GM21825 (cell line): Measurements from ENCODE around the gene ARMC12.

Experiments
- ATAC-seq: cut with Tn5 transposase; IDR thresholded peaks from one replicate; pipeline ENCODE4 v1.9.1; 2021; ENCODE audit warnings: mild to moderate bottlenecking, moderate library complexity; ENCODE audit not compliant: unreplicated experiment

ARMC12 gene

GRCh38 chr6:35718375-35718736, 18.5 kb upstream of the ARMC12 start:
- ATAC-seq, result no peak

GRCh38 chr6:35718911-35719381, 17.9 kb upstream of the ARMC12 start:
- no peak for ATAC-seq

GRCh38 chr6:35719404-35719829, 17.4 kb upstream of the ARMC12 start:
- ATAC-seq, result peak; percentile 29

GRCh38 chr6:35719830-35720733, 16.8 kb upstream of the ARMC12 start:
- ATAC-seq, result peak; percentile 54

GRCh38 chr6:35722121-35722761, 14.6 kb upstream of the ARMC12 start:
- no peak for ATAC-seq

GRCh38 chr6:35723587-35723986, 13.2 kb upstream of the ARMC12 start:
- ATAC-seq, result no peak

GRCh38 chr6:35724059-35724458, 12.8 kb upstream of the ARMC12 start:
- no peak for ATAC-seq

GRCh38 chr6:35724471-35724870, 12.4 kb upstream of the ARMC12 start:
- no peak for ATAC-seq

GRCh38 chr6:35725081-35725708, 11.6 kb upstream of the ARMC12 start:
- no peak for ATAC-seq

GRCh38 chr6:35725721-35726438, 11.0 kb upstream of the ARMC12 start:
- no peak for ATAC-seq

- no peak for ATAC-seq
These were observed 9.4 kb upstream of the ARMC12 start for GRCh38 chr6:35727231-35727934.

- no peak for ATAC-seq
These were observed 8.7 kb upstream of the ARMC12 start for GRCh38 chr6:35727935-35728682.

GRCh38 chr6:35728683-35729678, 7.9 kb upstream of the ARMC12 start:
- no peak for ATAC-seq

GRCh38 chr6:35729722-35730121, 7.1 kb upstream of the ARMC12 start:
- ATAC-seq, result no peak

GRCh38 chr6:35730745-35731413, 6.0 kb upstream of the ARMC12 start:
- ATAC-seq, result no peak

GRCh38 chr6:35731414-35731735, 5.5 kb upstream of the ARMC12 start:
- ATAC-seq, result peak; percentile 42

- peak; percentile 55 for ATAC-seq
These were observed 4.9 kb upstream of the ARMC12 start for GRCh38 chr6:35731736-35732532.
